OCI-LY3 (cell line): ENCODE measurements around the gene SDK1.

Source experiments
- H2AFZ ChIP-seq: fragments of 200-600, 300-600 bp; shearing (Covaris generic); 2 replicates; pipeline ENCODE4 v1.6.0; 2014; ENCODE audit warnings: antibody characterized with exemption, low read depth, low read length
- H3K27ac ChIP-seq: fragments of 200-600, 300-600 bp; sonication (generic); 2 replicates; pipeline ENCODE4 v1.5.1; 2014; ENCODE audit warnings: mild to moderate bottlenecking, low read length, moderate library complexity, mixed read lengths
- H3K27me3 ChIP-seq: fragments of 200-600, 300-600 bp; sonication (generic); 2 replicates; pipeline ENCODE4 v1.6.1; 2014; ENCODE audit warnings: low read depth, low read length, mixed read lengths
- H3K36me3 ChIP-seq: fragments of 200-600, 300-600 bp; sonication (generic); replicated peaks from 2 replicates; pipeline ENCODE3; 2014; ENCODE audit warnings: low read depth, low read length, mixed read lengths
- H3K4me1 ChIP-seq: fragments of 300-600, 200-600 bp; sonication (generic); 2 replicates; pipeline ENCODE4 v1.6.1; 2014; ENCODE audit warnings: low read length, mixed read lengths
- H3K4me2 ChIP-seq: fragments of 200-600, 300-600 bp; sonication (generic); 2 replicates; pipeline ENCODE4 v1.6.1; 2014; ENCODE audit warnings: low read length, mixed read lengths
- H3K4me3 ChIP-seq: fragments of 300-600, 200-600 bp; sonication (generic); 2 replicates; pipeline ENCODE4 v1.5.1; 2014; ENCODE audit warnings: antibody characterized with exemption, mild to moderate bottlenecking, low read length, moderate library complexity
- H3K79me2 ChIP-seq: fragments of 300-600, 200-600 bp; shearing (Covaris generic); 2 replicates; pipeline ENCODE4 v1.6.1; 2014; ENCODE audit warnings: mild to moderate bottlenecking, low read length, mixed read lengths
- H3K9ac ChIP-seq: fragments of 300-600, 200-600 bp; shearing (Covaris generic); 2 replicates; pipeline ENCODE4 v1.6.0; 2014; ENCODE audit warnings: mild to moderate bottlenecking, low read length, moderate library complexity
- H3K9me3 ChIP-seq: fragments of 200-600, 300-600 bp; shearing (Covaris generic); 2 replicates; pipeline ENCODE4 v1.6.1; 2014; ENCODE audit warnings: low read length, mixed read lengths; ENCODE audit not compliant: insufficient read depth
- H4K20me1 ChIP-seq: fragments of 200-600, 300-600 bp; sonication (generic); 2 replicates; pipeline ENCODE4 v1.6.1; 2016; ENCODE audit warnings: low read length, mixed read lengths; ENCODE audit not compliant: insufficient read depth
- CTCF ChIP-seq: fragments of 200-600, 300-600 bp; sonication (generic); IDR thresholded peaks from 2 replicates; pipeline ENCODE4 v1.5.1; 2014; ENCODE audit warnings: antibody characterized with exemption, low read length, low read depth
- EZH2phosphoT487 ChIP-seq: fragments of 200-600 bp; shearing (Covaris generic); IDR thresholded peaks from 2 replicates; pipeline ENCODE4 v1.6.1; 2018; ENCODE audit warnings: antibody characterized with exemption, mixed run types, low read depth

Gene SDK1

GRCh38 chr7:4084271-4084670, 783.2 kb downstream of the SDK1 start:
- H3K79me2 ChIP-seq = no peaks in the 10 kb centered on the region
- no peak for TF ChIP-seq EZH2phosphoT487
- no peak overlapping the region for H3K4me3 ChIP-seq
- H3K36me3 ChIP-seq = no peaks in the 10 kb centered on the region
- H2AFZ ChIP-seq = no peak overlapping the region
- H3K9ac ChIP-seq = no peak overlapping the region
- no peaks in the 10 kb centered on the region for H3K4me1 ChIP-seq
- H3K4me2 ChIP-seq = no peak overlapping the region
- no peaks in the 10 kb centered on the region for H4K20me1 ChIP-seq
- no peak overlapping the region for H3K27ac ChIP-seq
- no peaks in the 10 kb centered on the region for H3K27me3 ChIP-seq
- H3K9me3 ChIP-seq = no peaks in the 10 kb centered on the region

- Histone ChIP-seq H3K9ac (no peak overlapping the region), H4K20me1 (no peaks in the 10 kb centered on the region), H3K4me1 (no peaks in the 10 kb centered on the region), H3K27ac (no peak overlapping the region), H3K36me3 (no peaks in the 10 kb centered on the region), H3K9me3 (no peaks in the 10 kb centered on the region), H3K4me3 (no peak overlapping the region), H3K4me2 (no peak overlapping the region), H3K79me2 (no peaks in the 10 kb centered on the region), H3K27me3 (no peaks in the 10 kb centered on the region), H2AFZ (no peak overlapping the region)
- TF ChIP-seq EZH2phosphoT487 (no peak), CTCF (no peak)
Observed at GRCh38 chr7:4085937-4086691, 785.1 kb downstream of the SDK1 start.

- no peaks in the 10 kb centered on the region for H3K79me2 ChIP-seq
- H3K4me3 ChIP-seq = no peak overlapping the region
- TF ChIP-seq EZH2phosphoT487 (no peak), CTCF (no peak)
- H3K27me3 ChIP-seq = no peaks in the 10 kb centered on the region
- no peak overlapping the region for H3K4me2 ChIP-seq
- H3K4me1 ChIP-seq = no peaks in the 10 kb centered on the region
- no peak overlapping the region for H3K9ac ChIP-seq
- no peaks in the 10 kb centered on the region for H4K20me1 ChIP-seq
- H2AFZ ChIP-seq = no peak overlapping the region
- H3K36me3 ChIP-seq = no peaks in the 10 kb centered on the region
- no peak overlapping the region for H3K27ac ChIP-seq
- H3K9me3 ChIP-seq = no peaks in the 10 kb centered on the region
Observed at GRCh38 chr7:4086723-4087122, 785.7 kb downstream of the SDK1 start.

- H3K4me1 ChIP-seq = no peaks in the 10 kb centered on the region
- no peaks in the 10 kb centered on the region for H3K79me2 ChIP-seq
- H3K4me3 ChIP-seq = no peak overlapping the region
- no peak overlapping the region for H3K27ac ChIP-seq
- no peak overlapping the region for H3K9ac ChIP-seq
- H3K27me3 ChIP-seq = no peaks in the 10 kb centered on the region
- H3K9me3 ChIP-seq = no peaks in the 10 kb centered on the region
- no peak overlapping the region for H3K4me2 ChIP-seq
- no peaks in the 10 kb centered on the region for H4K20me1 ChIP-seq
- H2AFZ ChIP-seq = no peak overlapping the region
- TF ChIP-seq CTCF (no peak), EZH2phosphoT487 (no peak)
- H3K36me3 ChIP-seq = no peaks in the 10 kb centered on the region
Observed at GRCh38 chr7:4091767-4092166, 790.7 kb downstream of the SDK1 start.
